Uterus (tissue), 4 donors: ENCODE measurements around the gene ARHGAP45. TPM values are rescaled to one million over a fixed set of nuclear protein-coding genes. Genes with fewer than 3 reads are reported as not detected.

Experiments
- DNase-seq, 2 donors: peaks; one replicate each; pipeline ENCODE4 v3.0.0-alpha.2; 2019 to 2020
- H3K27ac ChIP-seq, 2 donors: fragments of 200-600 bp; sonication (generic); 1 replicate in 1 of 2; 2 replicates in 1 of 2; pipeline ENCODE4 v1.5.1; 2016 to 2018
- H3K27me3 ChIP-seq, 2 donors: fragments of 200-600 bp; sonication (generic); one replicate each; pipeline ENCODE4 v1.5.1; 2018 to 2019; ENCODE audit warnings: control low read depth in 1 of 2
- H3K36me3 ChIP-seq, 2 donors: fragments of 200-600 bp; sonication (generic); one replicate each; pipeline ENCODE4 v1.5.1; 2019; ENCODE audit warnings: control low read depth in 1 of 2
- H3K4me1 ChIP-seq, 2 donors: fragments of 200-600 bp; sonication (generic); one replicate each; pipeline ENCODE4 v1.5.1; 2018 to 2019; ENCODE audit warnings: control low read depth in 1 of 2
- H3K4me3 ChIP-seq, 2 donors: fragments of 200-600 bp; sonication (generic); 1 replicate in 1 of 2; 2 replicates in 1 of 2; pipeline ENCODE4 v1.5.1; 2018 to 2019; ENCODE audit warnings: mild to moderate bottlenecking in 1 of 2
- H3K9me3 ChIP-seq, 2 donors: fragments of 200-600 bp; sonication (generic); one replicate each; pipeline ENCODE4 v1.5.1; 2019; ENCODE audit warnings: control low read depth in 1 of 2
- POLR2A ChIP-seq, 2 donors: fragments of 450-650 bp; IDR thresholded peaks; one replicate each; pipeline ENCODE4 v1.6.1; 2016; ENCODE audit warnings: antibody characterized with exemption in 2 of 2, mild to moderate bottlenecking in 1 of 2, moderate library complexity in 1 of 2
- intact Hi-C: fragments of 100-400 bp; cut with DNase I; formaldehyde crosslinking; loops from one replicate; pipeline ENCODE4 v1.15.1; 2023; ENCODE audit warnings: low total_unique reads
- total RNA-seq, 4 donors: library from RNA; depleted of rRNA in 3 of 4; stranded (reverse); fragments of >200 nt in 3 of 4; gene quantifications; one replicate each; pipeline versions ENCODE4 v1.1.0 to v1.2.4, GENCODE V29; 2014 to 2023
- TF ChIP-seq, protein P1 (sequence below), 4 experiments: fragments of 200-600 bp in 2 of 4; fragments of 450-650 bp in 2 of 4; sonication (generic) in 2 of 4; IDR thresholded peaks; one replicate each; pipeline ENCODE4 v1.5.1; 2016 to 2019; ENCODE audit warnings: antibody characterized with exemption in 4 of 4, mild to moderate bottlenecking in 2 of 4, moderate library complexity in 1 of 4
- donor health status: DM: yes; HTN: yes; CAD: no.

ARHGAP45 gene
- total RNA-seq, 4 donors from 2014 or later, result 4.1 to 154 (median 8.6) TPM

DNA sequence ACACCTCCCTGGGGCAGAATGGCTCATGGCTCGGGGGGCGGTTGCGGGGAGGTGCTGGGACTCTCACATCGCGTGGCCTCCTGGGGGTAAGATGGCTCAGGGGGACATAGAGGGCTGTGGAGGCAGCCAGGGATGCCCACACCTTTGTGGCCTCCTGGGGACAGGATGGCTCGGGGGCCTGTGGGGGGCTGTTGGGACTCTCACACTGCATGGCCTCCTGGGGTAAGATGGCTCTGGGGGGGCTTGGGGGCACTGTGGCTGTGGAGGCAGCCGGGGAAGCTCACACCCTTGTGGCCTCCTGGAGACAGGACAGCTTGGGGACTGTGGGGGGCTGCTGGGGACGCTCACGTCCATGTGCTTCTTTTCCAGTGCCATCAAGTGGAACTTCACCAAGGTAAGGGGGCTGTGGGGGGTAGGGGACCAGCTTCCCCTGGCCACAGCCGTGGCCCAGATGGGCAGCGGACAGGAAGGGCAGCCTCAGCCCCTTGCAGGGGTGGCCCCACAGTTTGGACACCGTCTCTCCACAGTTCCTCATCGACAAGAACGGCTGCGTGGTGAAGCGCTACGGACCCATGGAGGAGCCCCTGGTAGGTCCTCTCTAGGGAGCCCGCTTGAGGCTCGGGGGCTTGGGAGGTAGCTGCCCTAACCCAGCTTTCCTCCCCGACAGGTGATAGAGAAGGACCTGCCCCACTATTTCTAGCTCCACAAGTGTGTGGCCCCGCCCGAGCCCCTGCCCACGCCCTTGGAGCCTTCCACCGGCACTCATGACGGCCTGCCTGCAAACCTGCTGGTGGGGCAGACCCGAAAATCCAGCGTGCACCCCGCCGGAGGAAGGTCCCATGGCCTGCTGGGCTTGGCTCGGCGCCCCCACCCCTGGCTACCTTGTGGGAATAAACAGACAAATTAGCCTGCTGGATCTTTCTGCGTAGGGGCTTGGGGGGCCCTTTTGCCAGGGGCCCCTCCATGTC, 39.2 kb downstream of the ARHGAP45 start:
- DNase-seq, result no peak
- intact Hi-C loops, result loop anchor here (10.0 kb wide), 1 partner anchor 181 kb away; the partner anchor contains the start of gene ARID3A
- no peak overlapping the region for H3K27ac ChIP-seq
- no peaks in the 10 kb centered on the region for H3K27me3 ChIP-seq
- TF ChIP-seq POLR2A (IDR thresholded peaks at IDR 0.05), result no peak
- TF ChIP-seq, protein P1, sequence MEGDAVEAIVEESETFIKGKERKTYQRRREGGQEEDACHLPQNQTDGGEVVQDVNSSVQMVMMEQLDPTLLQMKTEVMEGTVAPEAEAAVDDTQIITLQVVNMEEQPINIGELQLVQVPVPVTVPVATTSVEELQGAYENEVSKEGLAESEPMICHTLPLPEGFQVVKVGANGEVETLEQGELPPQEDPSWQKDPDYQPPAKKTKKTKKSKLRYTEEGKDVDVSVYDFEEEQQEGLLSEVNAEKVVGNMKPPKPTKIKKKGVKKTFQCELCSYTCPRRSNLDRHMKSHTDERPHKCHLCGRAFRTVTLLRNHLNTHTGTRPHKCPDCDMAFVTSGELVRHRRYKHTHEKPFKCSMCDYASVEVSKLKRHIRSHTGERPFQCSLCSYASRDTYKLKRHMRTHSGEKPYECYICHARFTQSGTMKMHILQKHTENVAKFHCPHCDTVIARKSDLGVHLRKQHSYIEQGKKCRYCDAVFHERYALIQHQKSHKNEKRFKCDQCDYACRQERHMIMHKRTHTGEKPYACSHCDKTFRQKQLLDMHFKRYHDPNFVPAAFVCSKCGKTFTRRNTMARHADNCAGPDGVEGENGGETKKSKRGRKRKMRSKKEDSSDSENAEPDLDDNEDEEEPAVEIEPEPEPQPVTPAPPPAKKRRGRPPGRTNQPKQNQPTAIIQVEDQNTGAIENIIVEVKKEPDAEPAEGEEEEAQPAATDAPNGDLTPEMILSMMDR (IDR thresholded peaks at IDR 0.05), result no peak
- no peaks in the 10 kb centered on the region for H3K36me3 ChIP-seq
- H3K4me3 ChIP-seq, result no peak overlapping the region
- no peaks in the 10 kb centered on the region for H3K9me3 ChIP-seq
- peaks cover 15 to 19% of the 10 kb centered on the region in 2 donors for H3K4me1 ChIP-seq

- Histone ChIP-seq H3K36me3 (no peaks in the 10 kb centered on the region), H3K9me3 (no peaks in the 10 kb centered on the region), H3K4me3 (no peak overlapping the region), H3K27ac (no peak overlapping the region), H3K4me1 (peaks cover 9 to 19% of the 10 kb centered on the region in 2 donors), H3K27me3 (no peaks in the 10 kb centered on the region)
- intact Hi-C loops, result loop anchor here (10.0 kb wide), 1 partner anchor 182 kb away; the partner anchor contains the start of gene ARID3A
- TF ChIP-seq, protein P1 (IDR thresholded peaks at IDR 0.05), result no peak
- TF ChIP-seq POLR2A (IDR thresholded peaks at IDR 0.05), result no peak
- DNase-seq, result no peak
Measured at GRCh38 chr19:1106841-1107660, 40.1 kb downstream of the ARHGAP45 start.

GRCh38 chr19:1107661-1108261, 40.8 kb downstream of the ARHGAP45 start:
- no peak overlapping the region for H3K27ac ChIP-seq
- no peaks in the 10 kb centered on the region for H3K27me3 ChIP-seq
- TF ChIP-seq POLR2A (IDR thresholded peaks at IDR 0.05), result no peak
- TF ChIP-seq, protein P1 (IDR thresholded peaks at IDR 0.05), result no peak
- no peak for DNase-seq
- H3K4me1 ChIP-seq, result peaks cover 6 to 19% of the 10 kb centered on the region in 2 donors
- no peaks in the 10 kb centered on the region for H3K36me3 ChIP-seq
- no peaks in the 10 kb centered on the region for H3K9me3 ChIP-seq
- intact Hi-C loops, result loop anchor here (10.0 kb wide), 1 partner anchor 183 kb away; the partner anchor contains the start of gene ARID3A
- no peak overlapping the region for H3K4me3 ChIP-seq

DNA sequence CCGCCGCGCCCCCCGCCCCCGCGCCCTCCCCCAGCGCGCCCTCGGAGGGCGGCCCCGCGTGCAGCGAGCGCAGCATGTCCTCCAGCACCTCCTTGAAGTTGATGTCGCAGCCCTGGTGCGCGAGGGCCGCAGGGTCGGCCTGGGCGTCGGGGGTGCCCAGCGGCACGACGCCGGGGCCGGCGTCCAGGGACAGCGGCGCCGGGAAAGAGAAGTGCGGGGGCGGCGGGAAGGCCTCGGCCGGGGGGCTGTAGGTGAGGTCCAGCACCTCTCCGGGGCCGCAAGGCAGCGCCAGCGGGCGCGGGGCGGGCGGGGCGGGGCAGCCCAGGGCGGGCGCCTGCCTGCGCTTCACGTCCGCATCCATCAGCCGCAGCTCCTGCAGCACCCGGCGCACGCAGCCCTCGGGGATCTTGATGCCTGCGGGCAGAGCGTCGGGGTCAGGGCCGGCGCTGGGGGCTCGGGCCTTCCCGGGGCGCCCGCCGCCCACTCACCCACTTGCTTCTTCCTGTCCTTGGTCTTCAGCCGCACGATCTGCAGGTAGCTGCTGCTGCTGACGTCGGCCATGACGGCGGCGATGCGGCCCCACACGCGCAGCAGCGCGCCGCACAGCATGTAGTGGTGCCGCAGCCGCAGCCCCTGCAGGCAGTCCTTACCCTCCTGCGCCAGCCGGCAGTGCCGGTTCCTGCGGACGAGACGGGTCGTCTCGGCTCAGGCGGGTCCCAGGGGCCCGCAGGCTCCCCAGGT, 41.5 kb downstream of the ARHGAP45 start:
- intact Hi-C loops, result loop anchor here (10.0 kb wide), 1 partner anchor 184 kb away; the partner anchor contains the start of gene ARID3A
- peaks cover 5 to 18% of the 10 kb centered on the region in 2 donors for H3K4me1 ChIP-seq
- H3K9me3 ChIP-seq, result no peaks in the 10 kb centered on the region
- no peak overlapping the region for H3K4me3 ChIP-seq
- no peaks in the 10 kb centered on the region for H3K36me3 ChIP-seq
- no peak overlapping the region for H3K27ac ChIP-seq
- TF ChIP-seq POLR2A (IDR thresholded peaks at IDR 0.05), result no peak
- TF ChIP-seq, protein P1 (IDR thresholded peaks at IDR 0.05), result no peak
- no peaks in the 10 kb centered on the region for H3K27me3 ChIP-seq
- DNase-seq, result no peak
